SK-N-SH (cell line): ENCODE data around the gene RABL6. TPM values are rescaled to one million over a fixed set of nuclear protein-coding genes. Genes with fewer than 3 reads are reported as not detected.

ENCODE experiments used
- CTCF ChIA-PET: fragments of 300-600, 350-600 bp; formaldehyde crosslinking; extraction: SDS; loops from one replicate; lab custom pipeline; 2021; lab: Yijun Ruan, JAX
- POLR2A ChIA-PET: fragments of 350-600 bp; sonication (Branson Sonifier 250); formaldehyde crosslinking; extraction: SDS; loops from one replicate; lab custom pipeline; 2020; ENCODE audit warnings: antibody characterized with exemption, inconsistent platforms; lab: Yijun Ruan, JAX
- DNase-seq: peaks from one replicate; pipeline ENCODE4 v3.0.0; 2012
- H2AFZ ChIP-seq: fragments of 200-600 bp; sonication (generic); 2 replicates; pipeline ENCODE4 v1.8.1; 2016; ENCODE audit warnings: antibody characterized with exemption, mild to moderate bottlenecking, low read depth
- H3F3A ChIP-seq: fragments of 200-600 bp; sonication (generic); replicated peaks from 2 replicates; pipeline ENCODE3; 2016; ENCODE audit warnings: antibody characterized with exemption, mild to moderate bottlenecking; ENCODE audit not compliant: insufficient read depth
- H3K27ac ChIP-seq, 2 experiments: fragments of 200-500 bp in 1 of 2; fragments of 200-600 bp in 1 of 2; sonication (Bioruptor generic) in 1 of 2; sonication (generic), shearing (Covaris generic) in 1 of 2; 2 replicates each; pipeline versions ENCODE4 v1.5.1 to v1.6.1; 2014 to 2016; ENCODE audit warnings: low read depth in 2 of 2, inconsistent platforms in 1 of 2, low read length in 1 of 2, mild to moderate bottlenecking in 1 of 2, mixed read lengths in 1 of 2
- H3K27me3 ChIP-seq: fragments of 200-600 bp; sonication (generic), shearing (Covaris generic); 2 replicates; pipeline ENCODE4 v1.6.1; 2016; ENCODE audit warnings: mixed run types; ENCODE audit not compliant: insufficient read depth
- H3K36me3 ChIP-seq, 2 experiments: fragments of 200-500 bp in 1 of 2; fragments of 200-600 bp in 1 of 2; sonication (Bioruptor generic) in 1 of 2; sonication (generic) in 1 of 2; replicated peaks in 1 of 2; 2 replicates each; pipeline versions ENCODE3 to v1.5.1; 2014 to 2016; ENCODE audit warnings: low read length in 1 of 2, mild to moderate bottlenecking in 1 of 2; ENCODE audit not compliant: insufficient read depth in 2 of 2, control insufficient read depth in 1 of 2
- H3K4me1 ChIP-seq, 2 experiments: fragments of 200-500 bp in 1 of 2; fragments of 200-600 bp in 1 of 2; sonication (Bioruptor generic) in 1 of 2; sonication (generic), shearing (Covaris generic) in 1 of 2; 2 replicates each; pipeline versions ENCODE4 v1.5.1 to v1.6.1; 2014 to 2016; ENCODE audit warnings: low read depth in 1 of 2, low read length in 1 of 2, mixed run types in 1 of 2; ENCODE audit not compliant: insufficient read depth in 2 of 2, control insufficient read depth in 1 of 2
- H3K4me2 ChIP-seq: fragments of 200-600 bp; sonication (generic), shearing (Covaris generic); 2 replicates; pipeline ENCODE4 v1.6.1; 2017; ENCODE audit warnings: mixed run types
- H3K4me3 ChIP-seq, 2 experiments: fragments of 200-500 bp in 1 of 2; fragments of 200-600 bp in 1 of 2; sonication (Bioruptor generic) in 1 of 2; sonication (generic), shearing (Covaris generic) in 1 of 2; 2 replicates each; pipeline versions ENCODE4 v1.5.1 to v1.8.1; 2014 to 2016; ENCODE audit warnings: low read depth in 2 of 2, inconsistent platforms in 1 of 2, low read length in 1 of 2, mild to moderate bottlenecking in 1 of 2, mixed read lengths in 1 of 2, moderate library complexity in 1 of 2
- H3K79me2 ChIP-seq: fragments of 200-600 bp; sonication (generic); 2 replicates; pipeline ENCODE4 v1.8.1; 2017; ENCODE audit warnings: mild to moderate bottlenecking; ENCODE audit not compliant: insufficient read depth
- H3K9ac ChIP-seq: fragments of 200-600 bp; sonication (generic); 2 replicates; pipeline ENCODE4 v1.6.1; 2017; ENCODE audit warnings: mixed run types
- H3K9me2 ChIP-seq: fragments of 200-600 bp; sonication (generic); 2 replicates; pipeline ENCODE4 v1.6.1; 2017; ENCODE audit warnings: mixed run types
- H3K9me3 ChIP-seq: fragments of 200-600 bp; sonication (generic); 2 replicates; pipeline ENCODE4 v1.6.1; 2017; ENCODE audit warnings: mixed run types, mild to moderate bottlenecking, moderate library complexity
- H4K20me1 ChIP-seq: fragments of 200-600 bp; sonication (generic); 2 replicates; pipeline ENCODE4 v1.6.1; 2017; ENCODE audit warnings: mild to moderate bottlenecking, mixed run types; ENCODE audit not compliant: insufficient read depth
- EZH2phosphoT487 ChIP-seq: fragments of 200-600 bp; sonication (generic); IDR thresholded peaks from 2 replicates; pipeline ENCODE4 v1.6.1; 2017; ENCODE audit warnings: low read depth, mixed run types, mild to moderate bottlenecking, antibody characterized with exemption, moderate library complexity, borderline replicate concordance
- FOSL2 ChIP-seq: IDR thresholded peaks from 2 replicates; pipeline ENCODE4 v1.4.0; 2012; ENCODE audit warnings: low read depth, mild to moderate bottlenecking, moderate library complexity, borderline replicate concordance
- FOXJ3 ChIP-seq: sonication (generic); formaldehyde crosslinking; IDR thresholded peaks from 2 replicates; pipeline ENCODE4 v1.5.1; 2020; ENCODE audit warnings: mild to moderate bottlenecking, missing genetic modification reagents
- FOXM1 ChIP-seq: IDR thresholded peaks from 2 replicates; pipeline ENCODE4 v1.4.0; 2012; ENCODE audit warnings: low read depth, mild to moderate bottlenecking
- GATA2 ChIP-seq: sonication (generic); formaldehyde crosslinking; IDR thresholded peaks from 2 replicates; pipeline ENCODE4 v1.5.0; 2020; ENCODE audit warnings: mild to moderate bottlenecking, missing genetic modification reagents
- IRF3 ChIP-seq: fragments of 150-350 bp; IDR thresholded peaks from 2 replicates; pipeline ENCODE4 v1.6.1; 2016; ENCODE audit warnings: mild to moderate bottlenecking, low read depth, low read length
- JUND ChIP-seq: IDR thresholded peaks from 2 replicates; pipeline ENCODE4 v1.4.0; 2012
- MXI1 ChIP-seq: IDR thresholded peaks from 2 replicates; pipeline ENCODE4 v1.6.1; 2012; ENCODE audit warnings: mild to moderate bottlenecking, low read depth, low read length, improper control_type of control experiment
- NFIC ChIP-seq: IDR thresholded peaks from 2 replicates; pipeline ENCODE4 v1.4.0; 2012; ENCODE audit warnings: borderline replicate concordance
- NRF1 ChIP-seq: IDR thresholded peaks from 2 replicates; pipeline ENCODE4 v1.6.1; 2012; ENCODE audit warnings: low read depth, mild to moderate bottlenecking, low read length
- POLR2AphosphoS5 ChIP-seq: IDR thresholded peaks from 2 replicates; pipeline ENCODE4 v1.6.1; 2012; ENCODE audit warnings: low read depth, low read length
- RCOR1 ChIP-seq: fragments of 150-350 bp; IDR thresholded peaks from 2 replicates; pipeline ENCODE4 v1.6.1; 2017; ENCODE audit warnings: antibody characterized with exemption, low read length
- RFX5 ChIP-seq: IDR thresholded peaks from 2 replicates; pipeline ENCODE4 v1.6.1; 2012; ENCODE audit warnings: mild to moderate bottlenecking, improper control_type of control experiment, low read length
- RXRA ChIP-seq: IDR thresholded peaks from 2 replicates; pipeline ENCODE4 v1.4.0; 2012; ENCODE audit warnings: low read depth, mild to moderate bottlenecking, borderline replicate concordance
- SIN3A ChIP-seq: IDR thresholded peaks from 2 replicates; pipeline ENCODE4 v1.6.1; 2012; ENCODE audit warnings: low read depth, mild to moderate bottlenecking, low read length, moderate library complexity, borderline replicate concordance
- SMC3 ChIP-seq: IDR thresholded peaks from 2 replicates; pipeline ENCODE4 v1.6.1; 2012; ENCODE audit warnings: low read depth, low read length, improper control_type of control experiment
- TEAD4 ChIP-seq: IDR thresholded peaks from 2 replicates; pipeline ENCODE4 v1.4.0; 2012; ENCODE audit warnings: mild to moderate bottlenecking, borderline replicate concordance; ENCODE audit not compliant: insufficient read depth
- USF2 ChIP-seq: fragments of 150-350 bp; IDR thresholded peaks from 2 replicates; pipeline ENCODE4 v1.6.1; 2017; ENCODE audit warnings: antibody characterized with exemption, low read length, low read depth, borderline replicate concordance
- WGBS: methylation state at CpG from one replicate; pipeline ENCODE4 v1.1.6; 2017; ENCODE audit warnings: low lambda C conversion rate; 5-methylcytosine and 5-hydroxymethylcytosine counted together
- polyA plus RNA-seq, 3 experiments: library from polyadenylated mRNA; depleted of rRNA; stranded (reverse); fragments of >200 nt; gene quantifications; 2 replicates each; pipeline ENCODE4 v1.2.3, GENCODE V29; 2012
- TF ChIP-seq, protein P1 (sequence below): IDR thresholded peaks from 2 replicates; pipeline ENCODE4; 2012

Gene RABL6
- polyA plus RNA-seq, 1 of the 3 experiments (the other 2 are of a cell fraction), result 43.6 TPM

DNA sequence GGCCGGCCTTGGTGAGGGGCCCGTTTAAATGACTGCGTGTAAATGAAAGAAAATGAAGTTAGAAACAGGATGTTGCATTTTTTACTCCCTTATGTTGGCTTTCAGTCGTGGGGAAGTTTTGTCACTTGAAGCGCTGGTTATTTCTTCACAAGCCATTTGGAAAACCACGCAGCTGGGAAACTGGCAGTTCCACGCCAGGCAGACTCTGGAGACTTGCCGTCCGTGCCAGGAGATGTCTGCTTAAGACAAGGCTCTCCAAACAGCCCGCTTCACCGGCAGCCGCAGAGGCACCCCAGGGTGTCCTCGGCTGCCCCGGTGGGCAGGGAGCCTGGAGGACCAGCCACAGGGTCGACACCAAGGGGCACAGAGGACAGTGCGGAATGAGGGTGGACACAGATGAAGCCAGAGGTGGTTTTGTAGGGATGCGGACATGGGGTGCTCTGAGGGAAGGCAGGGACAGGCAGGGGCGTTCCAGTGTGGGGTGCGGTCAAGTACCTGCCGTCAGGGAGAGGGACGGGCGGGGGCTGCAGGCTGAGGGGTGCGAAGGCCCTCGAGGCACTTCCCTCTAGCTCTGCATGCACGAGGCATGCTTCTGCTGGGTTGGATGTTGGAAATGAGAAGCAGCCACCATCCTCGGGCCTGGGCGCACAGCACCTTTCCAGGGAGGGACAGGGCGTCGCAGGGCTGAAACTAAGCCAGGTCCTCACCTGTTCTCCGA lies 23.4 kb downstream of the RABL6 start:
- no peak overlapping the region for H2AFZ ChIP-seq
- TF ChIP-seq RXRA, result no peak
- TF ChIP-seq TEAD4, result no peak
- TF ChIP-seq IRF3, result no peak
- no peak for TF ChIP-seq SIN3A
- TF ChIP-seq FOXJ3 (CRISPR knock-in tag), result no peak
- TF ChIP-seq, protein P1, sequence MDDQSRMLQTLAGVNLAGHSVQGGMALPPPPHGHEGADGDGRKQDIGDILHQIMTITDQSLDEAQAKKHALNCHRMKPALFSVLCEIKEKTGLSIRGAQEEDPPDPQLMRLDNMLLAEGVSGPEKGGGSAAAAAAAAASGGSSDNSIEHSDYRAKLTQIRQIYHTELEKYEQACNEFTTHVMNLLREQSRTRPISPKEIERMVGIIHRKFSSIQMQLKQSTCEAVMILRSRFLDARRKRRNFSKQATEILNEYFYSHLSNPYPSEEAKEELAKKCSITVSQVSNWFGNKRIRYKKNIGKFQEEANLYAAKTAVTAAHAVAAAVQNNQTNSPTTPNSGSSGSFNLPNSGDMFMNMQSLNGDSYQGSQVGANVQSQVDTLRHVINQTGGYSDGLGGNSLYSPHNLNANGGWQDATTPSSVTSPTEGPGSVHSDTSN, result no peak
- no peak for TF ChIP-seq NRF1
- no peak for TF ChIP-seq GATA2 (CRISPR knock-in tag)
- no peak for TF ChIP-seq RCOR1
- TF ChIP-seq JUND, result no peak
- no peak for TF ChIP-seq SMC3
- TF ChIP-seq MXI1, result no peak
- no peak for TF ChIP-seq POLR2AphosphoS5
- no peak for TF ChIP-seq FOXM1
- TF ChIP-seq EZH2phosphoT487, result no peak
- no peak for TF ChIP-seq RFX5
- TF ChIP-seq, all 33 proteins: peak for 0
- H3K4me3 ChIP-seq, result no peak overlapping the region
- H3K4me1 ChIP-seq, result no peaks in the 10 kb centered on the region
- no peak overlapping the region for H3K27ac ChIP-seq
- H4K20me1 ChIP-seq, result no peaks in the 10 kb centered on the region
- no peak for DNase-seq
- H3K79me2 ChIP-seq, result no peaks in the 10 kb centered on the region
- H3K9me2 ChIP-seq, result no peaks in the 10 kb centered on the region
- no peak overlapping the region for H3K4me2 ChIP-seq
- no peaks in the 10 kb centered on the region for H3K9me3 ChIP-seq
- no peaks in the 10 kb centered on the region for H3F3A ChIP-seq
- H3K9ac ChIP-seq, result no peak overlapping the region
- peaks cover 4 to 70% of the 10 kb centered on the region in 2 experiments for H3K36me3 ChIP-seq
- CTCF ChIA-PET, result interaction anchor here (0.6 to 5.7 kb wide), 2 partner anchors 11 to 233 kb away, joined by 3 to 36 read pairs; partner anchors contain the start of gene AJM1
- 90% methylated on average over 20 of the region's 30 CpGs for WGBS
- no peaks in the 10 kb centered on the region for H3K27me3 ChIP-seq
- POLR2A ChIA-PET, result no interaction called here

GRCh38 chr9:136831720-136832104 lies 24.0 kb downstream of the RABL6 start:
- TF ChIP-seq NFIC (no peak), FOXM1 (no peak), IRF3 (no peak), RFX5 (no peak), MXI1 (no peak), USF2 (no peak), FOSL2 (no peak)
- TF ChIP-seq, all 33 proteins: peak for 0
- H3K4me3 ChIP-seq, result no peak overlapping the region
- no CpG with 5 or more reads among the region's 23 CpGs for WGBS
- H3K9me3 ChIP-seq, result no peaks in the 10 kb centered on the region
- H3F3A ChIP-seq, result no peaks in the 10 kb centered on the region
- H3K36me3 ChIP-seq, result peaks cover 4 to 64% of the 10 kb centered on the region in 2 experiments
- DNase-seq, result no peak
- no peaks in the 10 kb centered on the region for H3K79me2 ChIP-seq
- ChIA-PET CTCF (interaction anchor here (0.6 to 5.7 kb wide), 3 partner anchors 10 to 232 kb away, joined by 3 to 36 read pairs (median 3); partner anchors contain the start of genes AJM1 and FBXW5), POLR2A (no interaction called here)
- H3K27ac ChIP-seq, result no peak overlapping the region
- no peaks in the 10 kb centered on the region for H3K9me2 ChIP-seq
- no peaks in the 10 kb centered on the region for H4K20me1 ChIP-seq
- H3K4me1 ChIP-seq, result no peaks in the 10 kb centered on the region
- H2AFZ ChIP-seq, result no peak overlapping the region
- no peak overlapping the region for H3K9ac ChIP-seq
- no peak overlapping the region for H3K4me2 ChIP-seq
- no peaks in the 10 kb centered on the region for H3K27me3 ChIP-seq
